HL-60/S4 (cell line): ENCODE measurements around the gene NRDE2.
"Not testable (repeated sequence)": the region's sequence is repeated elsewhere in the genome, so short reads cannot be mapped to it uniquely, and the experiment has no call there.

Experiments
- in situ Hi-C: fragments of 300-500 bp; cut with MboI; formaldehyde crosslinking; loops from 2 replicates; pipeline ENCODE4 v1.14.3; 2022; ENCODE audit warnings: low sequenced_read_pairs

NRDE2 gene

GRCh38 chr14:90344331-90345238 is 12.8 kb upstream of the NRDE2 start:
- in situ Hi-C loops, result no loop called here

- in situ Hi-C loops, result no loop called here
Observed at GRCh38 chr14:90342327-90342726, 10.6 kb upstream of the NRDE2 start.

GRCh38 chr14:90341784-90342183 is 10.0 kb upstream of the NRDE2 start:
- in situ Hi-C loops, result no loop called here

- in situ Hi-C loops, result not testable (repeated sequence)
Observed at GRCh38 chr14:90341232-90341631, 9.5 kb upstream of the NRDE2 start.

GRCh38 chr14:90336985-90337384 is 5.2 kb upstream of the NRDE2 start:
- in situ Hi-C loops, result no loop called here

GRCh38 chr14:90336401-90336800 is 4.7 kb upstream of the NRDE2 start:
- in situ Hi-C loops, result no loop called here

- in situ Hi-C loops, result no loop called here
Observed at GRCh38 chr14:90332271-90332584, 487 bp upstream of the NRDE2 start.

GRCh38 chr14:90330203-90331196 is 1.2 kb downstream of the NRDE2 start:
- in situ Hi-C loops, result no loop called here

GRCh38 chr14:90321891-90322290 is 9.8 kb downstream of the NRDE2 start:
- in situ Hi-C loops, result no loop called here

- in situ Hi-C loops, result no loop called here
Observed at GRCh38 chr14:90319634-90320541, 11.9 kb downstream of the NRDE2 start.

- in situ Hi-C loops, result no loop called here
Observed at GRCh38 chr14:90319173-90319572, 12.6 kb downstream of the NRDE2 start.

- in situ Hi-C loops, result no loop called here
Observed at GRCh38 chr14:90318016-90318415, 13.7 kb downstream of the NRDE2 start.

GRCh38 chr14:90317286-90317685 is 14.5 kb downstream of the NRDE2 start:
- in situ Hi-C loops, result no loop called here

GRCh38 chr14:90308561-90308960 is 23.2 kb downstream of the NRDE2 start:
- in situ Hi-C loops, result no loop called here

- in situ Hi-C loops, result no loop called here
Observed at GRCh38 chr14:90305176-90305601, 26.6 kb downstream of the NRDE2 start.

- in situ Hi-C loops, result no loop called here
Observed at GRCh38 chr14:90304502-90304901, 27.2 kb downstream of the NRDE2 start.

- in situ Hi-C loops, result no loop called here
Observed at GRCh38 chr14:90303473-90303872, 28.3 kb downstream of the NRDE2 start.

- in situ Hi-C loops, result no loop called here
Observed at GRCh38 chr14:90302529-90303303, 29.0 kb downstream of the NRDE2 start.

GRCh38 chr14:90301668-90302090 is 30.1 kb downstream of the NRDE2 start:
- in situ Hi-C loops, result no loop called here

GRCh38 chr14:90301122-90301521 is 30.6 kb downstream of the NRDE2 start:
- in situ Hi-C loops, result no loop called here
